Uterus (tissue), 2 donors: Measurements from ENCODE around the gene SCUBE1.

Experiments used
- POLR2A ChIP-seq, 2 donors: fragments of 450-650 bp; IDR thresholded peaks; one replicate each; pipeline ENCODE4 v1.6.1; 2016; ENCODE audit warnings: antibody characterized with exemption in 2 of 2, mild to moderate bottlenecking in 1 of 2, moderate library complexity in 1 of 2
- TF ChIP-seq, protein P1 (sequence below), 4 experiments: fragments of 200-600 bp in 2 of 4; fragments of 450-650 bp in 2 of 4; sonication (generic) in 2 of 4; IDR thresholded peaks; one replicate each; pipeline ENCODE4 v1.5.1; 2016 to 2019; ENCODE audit warnings: antibody characterized with exemption in 4 of 4, mild to moderate bottlenecking in 2 of 4, moderate library complexity in 1 of 4

DNA sequence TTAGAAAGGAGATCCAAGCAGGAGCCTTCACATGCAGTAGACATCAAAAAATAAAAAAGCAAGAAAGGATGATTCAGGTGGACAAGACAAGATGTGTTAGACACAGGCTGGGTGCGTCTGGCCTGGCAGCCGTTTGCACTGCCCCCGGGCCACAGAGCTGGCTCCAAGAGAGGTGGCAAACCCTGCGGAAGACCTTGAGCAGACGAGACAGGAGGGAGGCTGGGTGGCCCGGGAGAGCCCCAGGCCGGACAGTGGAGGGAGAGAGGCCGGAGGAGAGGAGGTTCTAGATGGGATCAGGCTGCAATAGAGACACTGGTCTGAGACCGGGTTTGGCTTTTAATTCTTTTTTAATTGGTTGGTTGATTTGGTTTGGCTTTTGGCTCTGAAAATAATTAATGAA lies 86.6 kb downstream of the SCUBE1 start:
- TF ChIP-seq, protein P1, sequence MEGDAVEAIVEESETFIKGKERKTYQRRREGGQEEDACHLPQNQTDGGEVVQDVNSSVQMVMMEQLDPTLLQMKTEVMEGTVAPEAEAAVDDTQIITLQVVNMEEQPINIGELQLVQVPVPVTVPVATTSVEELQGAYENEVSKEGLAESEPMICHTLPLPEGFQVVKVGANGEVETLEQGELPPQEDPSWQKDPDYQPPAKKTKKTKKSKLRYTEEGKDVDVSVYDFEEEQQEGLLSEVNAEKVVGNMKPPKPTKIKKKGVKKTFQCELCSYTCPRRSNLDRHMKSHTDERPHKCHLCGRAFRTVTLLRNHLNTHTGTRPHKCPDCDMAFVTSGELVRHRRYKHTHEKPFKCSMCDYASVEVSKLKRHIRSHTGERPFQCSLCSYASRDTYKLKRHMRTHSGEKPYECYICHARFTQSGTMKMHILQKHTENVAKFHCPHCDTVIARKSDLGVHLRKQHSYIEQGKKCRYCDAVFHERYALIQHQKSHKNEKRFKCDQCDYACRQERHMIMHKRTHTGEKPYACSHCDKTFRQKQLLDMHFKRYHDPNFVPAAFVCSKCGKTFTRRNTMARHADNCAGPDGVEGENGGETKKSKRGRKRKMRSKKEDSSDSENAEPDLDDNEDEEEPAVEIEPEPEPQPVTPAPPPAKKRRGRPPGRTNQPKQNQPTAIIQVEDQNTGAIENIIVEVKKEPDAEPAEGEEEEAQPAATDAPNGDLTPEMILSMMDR (IDR thresholded peaks at IDR 0.05): no peak
- no peak for TF ChIP-seq POLR2A (IDR thresholded peaks at IDR 0.05)
